IMR-90 (cell line): Measurements from ENCODE around the gene MT1H.

Experiments
- BHLHE40 ChIP-seq: fragments of 150-350 bp; IDR thresholded peaks from 2 replicates; pipeline ENCODE4 v1.6.1; 2016; ENCODE audit warnings: mild to moderate bottlenecking, low read depth, low read length
- CHD1 ChIP-seq: IDR thresholded peaks from 2 replicates; pipeline ENCODE4 v1.6.1; 2012; ENCODE audit warnings: low read depth, low read length, improper control_type of control experiment
- CTCF ChIP-seq: conservative IDR thresholded peaks from 2 replicates; pipeline ENCODE4 v1.5.1; 2012; ENCODE audit warnings: mild to moderate bottlenecking, low read depth, low read length, improper control_type of control experiment
- FOS ChIP-seq: fragments of 150-350 bp; IDR thresholded peaks from 2 replicates; pipeline ENCODE4 v1.6.1; 2016; ENCODE audit warnings: low read depth, low read length
- MXI1 ChIP-seq: IDR thresholded peaks from 2 replicates; pipeline ENCODE4 v1.6.1; 2012; ENCODE audit warnings: low read depth, mild to moderate bottlenecking, low read length, moderate library complexity, borderline replicate concordance
- POLR2A ChIP-seq: IDR thresholded peaks from 2 replicates; pipeline ENCODE4 v1.6.1; 2012; ENCODE audit warnings: mild to moderate bottlenecking, low read depth, low read length
- RAD21 ChIP-seq: IDR thresholded peaks from 2 replicates; pipeline ENCODE4 v1.6.1; 2012; ENCODE audit warnings: low read length, improper control_type of control experiment
- RFX5 ChIP-seq: IDR thresholded peaks from 2 replicates; pipeline ENCODE4 v1.8.0; 2012; ENCODE audit warnings: low read depth, mild to moderate bottlenecking, low read length, moderate library complexity

GRCh38 chr16:56701534-56701933 is 31.9 kb downstream of the MT1H start:
- TF ChIP-seq RAD21 (no peak), CTCF (no peak), BHLHE40 (no peak), CHD1 (no peak), POLR2A (no peak), MXI1 (no peak), FOS (no peak), RFX5 (no peak)
